K562 (cell line): ENCODE data around the gene FCRL4. TPM values are rescaled to one million over a fixed set of nuclear protein-coding genes. Genes with fewer than 3 reads are reported as not detected.

Experiments used
- DNMT1 ChIP-seq: fragments of 450-650 bp; IDR thresholded peaks from 2 replicates; pipeline ENCODE4 v1.6.1; 2016; ENCODE audit warnings: antibody characterized with exemption, mild to moderate bottlenecking
- E2F8 ChIP-seq: fragments of 450-650 bp; IDR thresholded peaks from 2 replicates; pipeline ENCODE4 v1.7.1; 2018; ENCODE audit warnings: mild to moderate bottlenecking, low read depth; ENCODE audit not compliant: partially characterized antibody
- EHMT2 ChIP-seq: fragments of 450-650 bp; IDR thresholded peaks from 2 replicates; pipeline ENCODE4 v1.6.1; 2018; ENCODE audit warnings: antibody characterized with exemption
- ELF1 ChIP-seq: fragments of 200-800 bp; sonication (Bioruptor generic); IDR thresholded peaks from 2 replicates; pipeline ENCODE4 v1.6.1; 2016; ENCODE audit warnings: missing genetic modification characterization, missing compliant biosample characterization
- EP400 ChIP-seq: fragments of 450-650 bp; IDR thresholded peaks from 2 replicates; pipeline ENCODE4 v1.6.1; 2017; ENCODE audit warnings: antibody characterized with exemption, mild to moderate bottlenecking, moderate library complexity
- FOXA1 ChIP-seq: fragments of 450-650 bp; IDR thresholded peaks from 2 replicates; pipeline ENCODE4 v1.6.1; 2016; ENCODE audit warnings: mild to moderate bottlenecking, borderline replicate concordance
- GABPB2 ChIP-seq: fragments of 250-450 bp; sonication (Bioruptor Pico); conservative IDR thresholded peaks from 2 replicates; pipeline ENCODE4 v1.5.1; 2021; ENCODE audit warnings: mild to moderate bottlenecking
- KDM2B ChIP-seq: fragments of 250-450 bp; sonication (Bioruptor Pico); IDR thresholded peaks from 2 replicates; pipeline ENCODE4 v1.8.0; 2021; ENCODE audit warnings: mild to moderate bottlenecking, moderate library complexity
- MCM3 ChIP-seq: fragments of 450-650 bp; IDR thresholded peaks from 2 replicates; pipeline ENCODE4 v1.6.1; 2016
- NFE2L1 ChIP-seq: fragments of 450-650 bp; IDR thresholded peaks from 2 replicates; pipeline ENCODE4 v1.6.1; 2016; ENCODE audit warnings: missing genetic modification characterization, low read depth, mild to moderate bottlenecking, missing compliant biosample characterization, moderate library complexity, borderline replicate concordance
- POLR2H ChIP-seq: IDR thresholded peaks from 2 replicates; pipeline ENCODE4 v1.6.1; 2016; ENCODE audit warnings: missing genetic modification characterization, low read depth, mild to moderate bottlenecking, control low read depth, missing compliant biosample characterization, moderate library complexity
- RAD21 ChIP-seq, 2 experiments: fragments of 250-450 bp in 1 of 2; fragments of 450-650 bp in 1 of 2; sonication (Bioruptor Pico) in 1 of 2; formaldehyde crosslinking in 1 of 2; IDR thresholded peaks in 1 of 2; conservative IDR thresholded peaks in 1 of 2; 2 replicates each; pipeline versions ENCODE4 v1.4.0 to v1.8.0; 2020 to 2022; ENCODE audit warnings: mild to moderate bottlenecking in 2 of 2, moderate library complexity in 1 of 2
- RBM14 ChIP-seq: fragments of 200-400 bp; formaldehyde crosslinking; IDR thresholded peaks from 2 replicates; pipeline ENCODE4 v1.6.1; 2018; ENCODE audit warnings: low read depth, mild to moderate bottlenecking, low read length, moderate library complexity, borderline replicate concordance; ENCODE audit not compliant: insufficient read depth
- TBP ChIP-seq: optimal IDR thresholded peaks from 2 replicates; pipeline ENCODE3; 2011; ENCODE audit warnings: low read depth, low read length, improper control_type of control experiment
- TRIM24 ChIP-seq, 2 experiments: fragments of 450-650 bp; IDR thresholded peaks; 2 replicates each; pipeline ENCODE4 v1.6.1; 2016
- ZBTB26 ChIP-seq: fragments of 450-650 bp; formaldehyde crosslinking; IDR thresholded peaks from 2 replicates; pipeline ENCODE4 v1.4.0; 2022; ENCODE audit warnings: missing genetic modification characterization
- ZNF384 ChIP-seq: IDR thresholded peaks from 2 replicates; pipeline ENCODE4 v1.6.1; 2012; ENCODE audit warnings: low read depth, low read length, improper control_type of control experiment
- ZSCAN32 ChIP-seq: fragments of 450-650 bp; formaldehyde crosslinking; IDR thresholded peaks from 2 replicates; pipeline ENCODE4 v1.4.0; 2020; ENCODE audit warnings: mild to moderate bottlenecking, moderate library complexity
- polyA plus RNA-seq, 8 experiments: library from polyadenylated mRNA; depleted of rRNA in 4 of 8; stranded (reverse) in 5 of 8; unstranded in 3 of 8; fragments of >200 nt; fragmentation: Nextera tagmentation in 2 of 8; fragmentation: Illumina TruSeq in 1 of 8; extraction: Ambion mirVana in 2 of 8; extraction: Trizol in 1 of 8; gene quantifications; 2 replicates each; pipeline versions ENCODE4 v1.2.1 to v1.2.3, GENCODE V29; 2011 to 2014; ENCODE audit warnings: inconsistent platforms in 1 of 8, missing spikeins in 1 of 8
- total RNA-seq, 7 experiments: library from RNA; depleted of rRNA in 6 of 7; stranded (reverse); fragments of >200 nt in 6 of 7; fragmentation: Illumina TruSeq in 2 of 7; extraction: Trizol in 2 of 7; gene quantifications; 2 replicates each; pipeline versions ENCODE4 v1.2.1 to v1.2.3, GENCODE V29; 2011 to 2021; ENCODE audit warnings: low replicate concordance in 1 of 7
- TF ChIP-seq, protein P1 (sequence below): IDR thresholded peaks from 3 replicates; pipeline ENCODE4 v1.6.1; 2011; ENCODE audit warnings: borderline replicate concordance, mild to moderate bottlenecking; ENCODE audit not compliant: insufficient read length, insufficient read depth
- TF ChIP-seq, protein P2 (sequence below): IDR thresholded peaks from 2 replicates; pipeline ENCODE4 v1.6.1; 2012; ENCODE audit warnings: low read depth, low read length, improper control_type of control experiment, borderline replicate concordance
- TF ChIP-seq, protein P3 (sequence below), 3 experiments: IDR thresholded peaks in 2 of 3; conservative IDR thresholded peaks in 1 of 3; 2 replicates each; pipeline ENCODE4 v1.5.1; 2011 to 2012; ENCODE audit warnings: low read length in 3 of 3, mild to moderate bottlenecking in 3 of 3, control low read depth in 2 of 3, improper control_type of control experiment in 1 of 3, inconsistent platforms in 1 of 3, low read depth in 1 of 3, mixed read lengths in 1 of 3, moderate library complexity in 1 of 3; ENCODE audit not compliant: insufficient read depth in 2 of 3

FCRL4 gene
- total and polyA plus RNA-seq, 9 of the 15 experiments (the other 6 are each of a cell fraction or from before 2014, with no cell fraction given): not detected

GRCh38 chr1:157626099-157626498 lies 28.2 kb upstream of the FCRL4 start (continued):
- TF ChIP-seq, protein P1, sequence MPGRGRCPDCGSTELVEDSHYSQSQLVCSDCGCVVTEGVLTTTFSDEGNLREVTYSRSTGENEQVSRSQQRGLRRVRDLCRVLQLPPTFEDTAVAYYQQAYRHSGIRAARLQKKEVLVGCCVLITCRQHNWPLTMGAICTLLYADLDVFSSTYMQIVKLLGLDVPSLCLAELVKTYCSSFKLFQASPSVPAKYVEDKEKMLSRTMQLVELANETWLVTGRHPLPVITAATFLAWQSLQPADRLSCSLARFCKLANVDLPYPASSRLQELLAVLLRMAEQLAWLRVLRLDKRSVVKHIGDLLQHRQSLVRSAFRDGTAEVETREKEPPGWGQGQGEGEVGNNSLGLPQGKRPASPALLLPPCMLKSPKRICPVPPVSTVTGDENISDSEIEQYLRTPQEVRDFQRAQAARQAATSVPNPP: no peak
- peak in 1 of 2 experiments; percentile 45; a peak in 2 of 4 replicates for TF ChIP-seq RAD21 (CRISPR knock-in tag; conservative IDR thresholded peaks at IDR 0.05 in 1 of 2, IDR thresholded peaks at IDR 0.05 in 1 of 2)
- TF ChIP-seq MCM3: no peak
- TF ChIP-seq, protein P2, sequence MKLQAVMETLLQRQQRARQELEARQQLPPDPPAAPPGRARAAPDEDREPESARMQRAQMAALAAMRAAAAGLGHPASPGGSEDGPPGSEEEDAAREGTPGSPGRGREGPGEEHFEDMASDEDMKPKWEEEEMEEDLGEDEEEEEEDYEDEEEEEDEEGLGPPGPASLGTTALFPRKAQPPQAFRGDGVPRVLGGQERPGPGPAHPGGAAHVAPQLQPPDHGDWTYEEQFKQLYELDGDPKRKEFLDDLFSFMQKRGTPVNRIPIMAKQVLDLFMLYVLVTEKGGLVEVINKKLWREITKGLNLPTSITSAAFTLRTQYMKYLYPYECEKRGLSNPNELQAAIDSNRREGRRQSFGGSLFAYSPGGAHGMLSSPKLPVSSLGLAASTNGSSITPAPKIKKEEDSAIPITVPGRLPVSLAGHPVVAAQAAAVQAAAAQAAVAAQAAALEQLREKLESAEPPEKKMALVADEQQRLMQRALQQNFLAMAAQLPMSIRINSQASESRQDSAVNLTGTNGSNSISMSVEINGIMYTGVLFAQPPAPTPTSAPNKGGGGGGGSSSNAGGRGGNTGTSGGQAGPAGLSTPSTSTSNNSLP: 0 out of 2 replicates have a peak, but pooled peaks have one; percentile 30
- no peak for TF ChIP-seq ZNF384
- TF ChIP-seq FOXA1: no peak
- TF ChIP-seq, protein P3, sequence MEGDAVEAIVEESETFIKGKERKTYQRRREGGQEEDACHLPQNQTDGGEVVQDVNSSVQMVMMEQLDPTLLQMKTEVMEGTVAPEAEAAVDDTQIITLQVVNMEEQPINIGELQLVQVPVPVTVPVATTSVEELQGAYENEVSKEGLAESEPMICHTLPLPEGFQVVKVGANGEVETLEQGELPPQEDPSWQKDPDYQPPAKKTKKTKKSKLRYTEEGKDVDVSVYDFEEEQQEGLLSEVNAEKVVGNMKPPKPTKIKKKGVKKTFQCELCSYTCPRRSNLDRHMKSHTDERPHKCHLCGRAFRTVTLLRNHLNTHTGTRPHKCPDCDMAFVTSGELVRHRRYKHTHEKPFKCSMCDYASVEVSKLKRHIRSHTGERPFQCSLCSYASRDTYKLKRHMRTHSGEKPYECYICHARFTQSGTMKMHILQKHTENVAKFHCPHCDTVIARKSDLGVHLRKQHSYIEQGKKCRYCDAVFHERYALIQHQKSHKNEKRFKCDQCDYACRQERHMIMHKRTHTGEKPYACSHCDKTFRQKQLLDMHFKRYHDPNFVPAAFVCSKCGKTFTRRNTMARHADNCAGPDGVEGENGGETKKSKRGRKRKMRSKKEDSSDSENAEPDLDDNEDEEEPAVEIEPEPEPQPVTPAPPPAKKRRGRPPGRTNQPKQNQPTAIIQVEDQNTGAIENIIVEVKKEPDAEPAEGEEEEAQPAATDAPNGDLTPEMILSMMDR (IDR thresholded peaks at IDR 0.05 in 2 of 3, conservative IDR thresholded peaks at IDR 0.05 in 1 of 3; ENCODE audit: insufficient read depth in 2 of 3, low read depth in 1 of 3, low read length in 3 of 3): peak; percentile 60 to 69 (median 63)
- TF ChIP-seq RBM14: no peak
- no peak for TF ChIP-seq ZSCAN32 (CRISPR knock-in tag)
- no peak for TF ChIP-seq TRIM24 (IDR thresholded peaks at IDR 0.05)
- TF ChIP-seq TBP: no peak
- no peak for TF ChIP-seq POLR2H (tag)
- no peak for TF ChIP-seq ELF1
- TF ChIP-seq NFE2L1 (tag): no peak
- no peak for TF ChIP-seq EHMT2
- no peak for TF ChIP-seq KDM2B (CRISPR knock-in tag)
- no peak for TF ChIP-seq EP400
- no peak for TF ChIP-seq GABPB2 (CRISPR knock-in tag)
- TF ChIP-seq E2F8: no peak
- no peak for TF ChIP-seq DNMT1
- TF ChIP-seq ZBTB26 (CRISPR knock-in tag): no peak
